ENCODE results near the gene CDSN.

DNA sequence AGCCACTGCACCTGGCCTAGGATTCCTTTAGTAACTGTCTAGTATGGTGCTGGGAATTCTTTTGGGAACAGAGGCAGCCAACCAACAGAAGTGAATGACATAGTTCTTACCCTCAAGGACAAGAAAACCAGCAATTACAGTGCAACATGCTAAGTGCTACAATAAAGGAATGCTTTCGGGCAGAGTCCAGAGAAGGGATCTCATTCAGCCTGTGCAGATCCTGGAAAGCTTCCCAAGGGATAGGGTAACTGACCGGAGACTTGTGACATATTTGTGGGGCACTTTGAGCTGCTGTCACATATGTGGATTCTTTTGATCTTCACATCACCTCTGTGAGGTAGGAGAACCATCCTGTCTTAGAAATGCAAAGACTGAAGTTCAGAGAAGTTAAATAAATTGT, 54.7 kb downstream of the CDSN start:
- TF ChIP-seq EZH2 (IDR thresholded peaks at IDR 0.05; ENCODE audit: low read length, missing control alignments) = no peak
- TF ChIP-seq, protein P1, sequence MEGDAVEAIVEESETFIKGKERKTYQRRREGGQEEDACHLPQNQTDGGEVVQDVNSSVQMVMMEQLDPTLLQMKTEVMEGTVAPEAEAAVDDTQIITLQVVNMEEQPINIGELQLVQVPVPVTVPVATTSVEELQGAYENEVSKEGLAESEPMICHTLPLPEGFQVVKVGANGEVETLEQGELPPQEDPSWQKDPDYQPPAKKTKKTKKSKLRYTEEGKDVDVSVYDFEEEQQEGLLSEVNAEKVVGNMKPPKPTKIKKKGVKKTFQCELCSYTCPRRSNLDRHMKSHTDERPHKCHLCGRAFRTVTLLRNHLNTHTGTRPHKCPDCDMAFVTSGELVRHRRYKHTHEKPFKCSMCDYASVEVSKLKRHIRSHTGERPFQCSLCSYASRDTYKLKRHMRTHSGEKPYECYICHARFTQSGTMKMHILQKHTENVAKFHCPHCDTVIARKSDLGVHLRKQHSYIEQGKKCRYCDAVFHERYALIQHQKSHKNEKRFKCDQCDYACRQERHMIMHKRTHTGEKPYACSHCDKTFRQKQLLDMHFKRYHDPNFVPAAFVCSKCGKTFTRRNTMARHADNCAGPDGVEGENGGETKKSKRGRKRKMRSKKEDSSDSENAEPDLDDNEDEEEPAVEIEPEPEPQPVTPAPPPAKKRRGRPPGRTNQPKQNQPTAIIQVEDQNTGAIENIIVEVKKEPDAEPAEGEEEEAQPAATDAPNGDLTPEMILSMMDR (conservative IDR thresholded peaks at IDR 0.05 in 1 of 2, IDR thresholded peaks at IDR 0.05 in 1 of 2; ENCODE audit: low read depth in 1 of 2, low read length in 2 of 2) = no peak
